GM19035 (cell line): ENCODE data around the gene DUSP2.
"Not testable (repeated sequence)": the region's sequence is repeated elsewhere in the genome, so short reads cannot be mapped to it uniquely, and the experiment has no call there.

Experiments
- ATAC-seq: cut with Tn5 transposase; IDR thresholded peaks from one replicate; pipeline ENCODE4 v1.9.1; 2021; ENCODE audit not compliant: unreplicated experiment

The DUSP2 gene

GRCh38 chr2:96148410-96149217 is 3.4 kb upstream of the DUSP2 start:
- peak; percentile 37 for ATAC-seq

- ATAC-seq = no peak
Observed at GRCh38 chr2:96147593-96148201, 2.5 kb upstream of the DUSP2 start.

GRCh38 chr2:96146881-96147592 is 1.8 kb upstream of the DUSP2 start:
- no peak for ATAC-seq

DNA sequence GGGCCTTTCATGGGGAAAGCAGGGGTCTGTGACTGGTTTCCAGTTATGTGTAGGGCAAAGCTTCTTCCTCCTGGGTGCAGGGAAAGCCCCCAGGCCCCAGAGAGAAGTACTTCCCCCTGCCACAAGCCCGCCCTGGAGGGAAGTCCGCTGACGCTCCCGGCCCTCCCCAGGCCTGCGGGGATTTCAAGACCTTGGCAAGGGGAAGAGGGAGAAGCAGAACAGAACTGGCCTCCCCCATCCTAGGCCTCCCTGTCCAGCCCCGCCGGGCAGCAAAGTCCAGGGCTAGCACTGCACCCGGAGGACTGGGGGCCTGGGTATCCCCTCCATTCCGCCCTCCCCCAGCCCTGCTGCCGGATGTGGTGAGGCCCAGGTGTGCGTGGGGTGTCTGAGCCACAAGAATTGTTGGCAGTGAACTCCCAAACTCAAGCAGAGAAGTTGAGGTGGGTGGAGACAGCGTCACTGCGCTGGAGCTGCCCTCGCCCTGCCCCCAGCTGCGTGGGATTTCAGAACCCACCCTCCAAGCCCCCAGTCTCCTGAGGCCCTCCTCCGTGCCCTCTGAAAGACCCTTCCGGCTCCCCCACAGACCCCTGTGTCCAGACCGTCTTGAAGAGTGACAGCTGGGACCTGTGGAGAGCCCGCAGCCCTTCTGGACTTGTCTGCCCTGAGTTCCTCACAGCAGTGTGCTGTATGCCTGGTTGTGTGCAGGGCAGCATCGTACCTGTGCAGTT is 1.1 kb upstream of the DUSP2 start:
- peak; percentile 32 for ATAC-seq

DNA sequence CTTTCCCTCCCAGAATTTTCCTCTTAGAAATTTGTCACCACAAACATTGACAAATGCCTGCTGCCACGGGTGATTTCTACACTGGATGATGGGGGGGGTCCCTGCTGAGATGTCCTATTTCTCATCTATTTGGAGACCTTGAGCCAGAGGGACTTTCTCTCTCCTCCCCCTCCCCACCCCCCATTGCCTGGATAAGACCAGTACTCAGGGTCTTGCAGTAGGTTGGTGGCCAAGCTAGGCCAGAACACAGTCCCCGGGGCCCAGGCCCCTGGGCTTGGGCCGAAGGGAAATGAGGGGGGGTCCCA is 560 bp upstream of the DUSP2 start:
- ATAC-seq = no peak

DNA sequence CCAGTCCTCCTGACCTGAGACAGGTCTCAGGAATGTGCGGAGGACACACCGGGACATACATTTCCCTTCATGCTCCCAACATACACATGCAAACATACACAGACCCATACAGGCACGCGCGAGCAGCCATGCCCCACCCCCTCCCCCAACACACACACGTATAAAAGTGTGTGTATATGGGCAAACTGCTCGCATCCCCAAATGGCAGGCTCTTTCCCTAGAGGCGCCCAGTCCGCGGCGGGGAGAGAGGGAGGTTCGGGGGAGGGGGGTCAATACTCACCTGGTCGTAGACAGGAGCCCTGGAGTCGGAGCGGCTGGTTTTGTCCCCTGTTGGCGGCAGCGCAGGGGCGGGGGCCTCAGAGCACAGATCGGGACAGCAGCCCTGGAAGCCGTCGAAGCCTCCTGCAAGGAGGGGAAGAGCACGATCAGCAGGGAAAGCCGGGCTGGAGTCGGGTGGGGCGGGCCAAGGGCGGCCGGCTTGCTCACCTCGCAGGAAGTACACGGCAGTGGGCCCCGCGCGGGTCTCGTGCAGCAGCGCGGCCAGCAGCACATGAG is 682 bp downstream of the DUSP2 start:
- peak; percentile 4 for ATAC-seq

DNA sequence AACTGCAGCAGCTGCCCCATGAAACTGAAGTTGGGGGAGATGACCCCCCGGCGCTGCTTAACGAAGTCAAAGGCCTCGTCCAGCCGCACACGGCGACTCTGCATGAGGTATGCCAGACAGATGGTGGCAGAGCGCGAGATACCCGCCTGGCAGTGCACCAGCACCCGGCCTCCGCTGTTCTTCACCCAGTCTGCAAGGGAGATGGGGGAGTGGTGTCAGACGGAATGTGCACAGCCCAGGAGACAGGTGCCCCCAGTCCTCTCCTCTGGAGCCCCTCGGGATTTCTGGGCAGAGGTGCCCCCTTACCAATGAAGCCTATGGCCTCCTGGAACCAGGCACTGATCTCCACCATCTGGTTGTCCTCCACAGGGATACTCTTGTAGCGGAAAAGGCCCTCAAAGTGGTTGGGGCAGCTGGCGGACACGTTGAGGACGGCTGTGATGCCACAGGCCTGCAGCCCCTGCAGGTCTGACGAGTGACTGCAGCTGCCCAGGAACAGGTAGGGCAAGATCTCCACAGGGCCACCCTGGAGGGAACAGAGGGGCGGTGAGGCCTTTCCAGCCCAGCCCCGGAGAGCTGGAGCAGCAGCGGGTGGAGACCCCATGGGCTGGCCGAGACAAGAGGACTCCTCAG is 1.3 kb downstream of the DUSP2 start:
- ATAC-seq = no peak

- ATAC-seq = no peak
Observed at GRCh38 chr2:96143231-96143847, 1.9 kb downstream of the DUSP2 start.

GRCh38 chr2:96142217-96143113 is 2.8 kb downstream of the DUSP2 start:
- ATAC-seq = no peak

- ATAC-seq = not testable (repeated sequence)
Observed at GRCh38 chr2:96141624-96141967, 3.6 kb downstream of the DUSP2 start.

DNA sequence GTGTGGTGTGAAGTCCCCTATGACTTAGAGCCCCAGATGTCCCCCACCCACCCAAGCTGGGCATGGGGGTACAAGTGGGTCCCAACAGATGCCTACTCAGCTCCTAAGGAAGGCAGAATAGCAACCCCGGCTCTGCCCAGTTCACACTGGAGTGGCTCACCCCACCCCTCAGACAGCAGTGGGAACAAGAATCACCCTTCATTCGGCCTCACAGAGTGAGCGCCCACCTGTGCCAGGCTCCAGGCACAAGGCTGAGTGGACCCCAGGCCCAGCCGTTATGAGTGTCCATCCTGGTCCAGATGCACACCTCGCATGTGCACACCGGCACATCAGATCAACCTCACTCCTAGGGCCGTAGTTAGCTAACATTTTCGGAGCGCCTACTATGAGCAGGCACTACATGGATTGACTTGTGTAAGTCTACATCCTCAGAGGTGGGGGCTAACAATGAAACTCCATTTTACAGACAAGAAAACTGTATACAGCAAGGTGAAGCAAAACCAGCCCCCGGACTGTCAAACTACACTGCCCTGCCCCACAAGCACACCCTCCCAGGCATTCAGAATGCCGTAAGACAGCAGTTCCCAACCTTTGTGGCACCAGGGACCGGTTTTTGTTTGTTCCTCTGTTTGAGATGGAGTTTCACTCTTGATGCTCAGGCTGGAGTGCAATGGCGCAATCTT is 4.2 kb downstream of the DUSP2 start:
- ATAC-seq = no peak

GRCh38 chr2:96139181-96139758 is 6.0 kb downstream of the DUSP2 start:
- ATAC-seq = no peak

GRCh38 chr2:96138179-96139145 is 6.8 kb downstream of the DUSP2 start, which contains the start of gene ASTL:
Gene ASTL (minus strand): TSS chr2:96138502. CDS start chr2:96138436, 66 bp downstream.
- no peak for ATAC-seq

GRCh38 chr2:96137321-96138178 is 7.7 kb downstream of the DUSP2 start:
- no peak for ATAC-seq

GRCh38 chr2:96136129-96136720 is 9.0 kb downstream of the DUSP2 start:
- no peak for ATAC-seq

GRCh38 chr2:96135621-96136020 is 9.6 kb downstream of the DUSP2 start:
- ATAC-seq = no peak
